GM12878 (cell line): ENCODE data around the gene FAM118A. TPM values are rescaled to one million over a fixed set of nuclear protein-coding genes. Genes with fewer than 3 reads are reported as not detected.

Experiments
- ATAC-seq: fragments of 200-7000 bp; cut with Tn5 transposase; 3 replicates; pipeline ENCODE4 v1.9.1; 2020; ENCODE audit warnings: mild to moderate bottlenecking, moderate library complexity
- BruUV-seq: library from RNA; stranded (reverse); fragments of 400-500 nt; replicated peaks from 2 replicates; lab custom pipeline; 2021; lab: Mats Ljungman, UMichigan
- CTCF ChIA-PET: fragments of 300-600 bp; sonication (Branson Sonifier 250); formaldehyde crosslinking; extraction: SDS; loops from one replicate; lab custom pipeline; 2021; ENCODE audit warnings: inconsistent platforms; lab: Yijun Ruan, JAX
- POLR2A ChIA-PET: fragments of 350-600 bp; formaldehyde crosslinking; extraction: SDS; loops from one replicate; lab custom pipeline; 2021; ENCODE audit warnings: inconsistent platforms; lab: Charles Lee
- RAD21 ChIA-PET: fragments of 300-600 bp; sonication (Branson Sonifier 250); formaldehyde crosslinking; loops from one replicate; lab custom pipeline; 2023; ENCODE audit warnings: antibody characterized with exemption; ENCODE audit not compliant: unreplicated experiment; lab: Charles Lee
- SMC1A ChIA-PET: fragments of 300-600 bp; sonication (Branson Sonifier 250); formaldehyde crosslinking; loops from one replicate; lab custom pipeline; 2023; ENCODE audit not compliant: unreplicated experiment, uncharacterized antibody; lab: Charles Lee
- DNase-seq: peaks from one replicate; pipeline ENCODE4 v3.0.0-alpha.2; 2011; ENCODE audit warnings: low read depth, low spot score
- FAIRE-seq: peaks from 3 replicates; lab custom pipeline; 2011; peaks lifted over from hg19 to GRCh38; lab: Jason Lieb, UNC
- H2AFZ ChIP-seq: 2 replicates; pipeline ENCODE4 v1.6.0; 2011; ENCODE audit warnings: low read depth, low read length, control low read depth; ENCODE audit not compliant: control insufficient read depth
- H3K27ac ChIP-seq: 2 replicates; pipeline ENCODE4 v1.5.1; 2011; ENCODE audit warnings: control low read depth; ENCODE audit not compliant: control insufficient read depth, insufficient read depth
- H3K27me3 ChIP-seq, 2 experiments: replicated peaks in 1 of 2; 2 replicates each; pipeline versions ENCODE4 v1.6.0 to v1.6.1; 2011; ENCODE audit warnings: low read length in 1 of 2; ENCODE audit not compliant: control insufficient read depth in 2 of 2, insufficient read depth in 2 of 2
- H3K36me3 ChIP-seq, 2 experiments: 2 replicates each; pipeline ENCODE4 v1.5.1; 2011; ENCODE audit warnings: low read length in 1 of 2; ENCODE audit not compliant: control insufficient read depth in 2 of 2, insufficient read depth in 2 of 2
- H3K4me1 ChIP-seq: 2 replicates; pipeline ENCODE4 v1.6.1; 2011; ENCODE audit warnings: mild to moderate bottlenecking, low read length, moderate library complexity, mixed read lengths; ENCODE audit not compliant: control insufficient read depth, insufficient read depth
- H3K4me2 ChIP-seq: 2 replicates; pipeline ENCODE4 v1.6.0; 2011; ENCODE audit warnings: control low read depth; ENCODE audit not compliant: control insufficient read depth, insufficient read depth
- H3K4me3 ChIP-seq: fragments of 200-600 bp; sonication (generic); 2 replicates; pipeline ENCODE4 v1.5.1; 2016
- H3K79me2 ChIP-seq: 2 replicates; pipeline ENCODE4 v1.6.0; 2011; ENCODE audit warnings: low read length; ENCODE audit not compliant: control insufficient read depth, insufficient read depth
- H3K9ac ChIP-seq: 2 replicates; pipeline ENCODE4 v1.8.0; 2011; ENCODE audit warnings: low read length, control low read depth, mixed read lengths; ENCODE audit not compliant: control insufficient read depth, insufficient read depth
- H3K9me3 ChIP-seq: replicated peaks from 3 replicates; pipeline ENCODE4 v1.5.1; 2011; ENCODE audit warnings: mild to moderate bottlenecking, low read length; ENCODE audit not compliant: control insufficient read depth, insufficient read depth
- H4K20me1 ChIP-seq: 2 replicates; pipeline ENCODE4 v1.6.0; 2011; ENCODE audit not compliant: control insufficient read depth, insufficient read depth
- BCL3 ChIP-seq: IDR thresholded peaks from 2 replicates; pipeline ENCODE4 v1.6.1; 2011; ENCODE audit warnings: borderline replicate concordance, low read depth, mild to moderate bottlenecking, moderate library complexity, low read length; ENCODE audit not compliant: insufficient read depth, poor library complexity, severe bottlenecking
- CREB1 ChIP-seq: IDR thresholded peaks from 2 replicates; pipeline ENCODE4 v1.6.1; 2012; ENCODE audit warnings: low read depth, mild to moderate bottlenecking, inconsistent platforms
- ELK1 ChIP-seq: IDR thresholded peaks from 2 replicates; pipeline ENCODE4 v1.6.1; 2012; ENCODE audit warnings: low read depth, low read length, improper control_type of control experiment
- GATAD2B ChIP-seq: fragments of 450-650 bp; conservative IDR thresholded peaks from 2 replicates; pipeline ENCODE4 v1.6.1; 2017; ENCODE audit warnings: low read depth, mild to moderate bottlenecking, moderate library complexity
- NRF1 ChIP-seq: conservative IDR thresholded peaks from 2 replicates; pipeline ENCODE4 v1.6.1; 2011; ENCODE audit warnings: mild to moderate bottlenecking, low read depth, low read length, improper control_type of control experiment
- SUZ12 ChIP-seq: fragments of 200-600 bp; sonication (generic); IDR thresholded peaks from one replicate; pipeline ENCODE4 v1.6.1; 2018; ENCODE audit warnings: antibody characterized with exemption, mild to moderate bottlenecking; ENCODE audit not compliant: unreplicated experiment
- ZNF622 ChIP-seq: fragments of 450-650 bp; IDR thresholded peaks from 2 replicates; pipeline ENCODE4 v1.6.1; 2017; ENCODE audit warnings: mild to moderate bottlenecking, inconsistent platforms
- WGBS: methylation state at CpG from one replicate; pipeline ENCODE4 v1.1.6; 2016; ENCODE audit warnings: low lambda C conversion rate; ENCODE audit not compliant: insufficient replicate concordance, insufficient coverage; ENCODE audit errors: missing lambda C conversion rate; 5-methylcytosine and 5-hydroxymethylcytosine counted together
- in situ Hi-C: fragments of 300-500 bp; cut with MboI; formaldehyde crosslinking; loops from 9 replicates; pipeline ENCODE4 v1.14.3; 2018; ENCODE audit warnings: mixed read lengths
- intact Hi-C: fragments of 100-400 bp; cut with micrococcal nuclease; formaldehyde crosslinking; loops from one replicate; pipeline ENCODE4 v1.14.2; 2022; ENCODE audit not compliant: unreplicated experiment
- polyA plus RNA-seq, 11 experiments: library from polyadenylated mRNA; depleted of rRNA in 4 of 11; unstranded in 6 of 11; stranded (reverse) in 5 of 11; fragments of >200 nt; fragmentation: Nextera tagmentation in 4 of 11; fragmentation: Illumina TruSeq in 1 of 11; extraction: Ambion mirVana in 4 of 11; extraction: Trizol in 1 of 11; gene quantifications; 1 replicate in 1 of 11; 2 replicates in 10 of 11; pipeline versions ENCODE4 v1.2.1 to v1.2.3, GENCODE V29; 2011 to 2016; ENCODE audit warnings: inconsistent platforms in 2 of 11, missing spikeins in 2 of 11, low read depth in 1 of 11
- total RNA-seq, 4 experiments: library from RNA; depleted of rRNA in 3 of 4; stranded (reverse); fragments of >200 nt in 3 of 4; fragmentation: Illumina TruSeq in 1 of 4; extraction: Trizol in 1 of 4; gene quantifications; 2 replicates each; pipeline versions ENCODE4 v1.2.1 to v1.2.3, GENCODE V29; 2013 to 2021

FAM118A gene
- total and polyA plus RNA-seq, 10 of the 15 experiments (the other 5 are each of a cell fraction or from before 2014, with no cell fraction given) = 17.4 to 332 (median 56.6) TPM

- Histone ChIP-seq H3K27ac (no peak overlapping the region), H2AFZ (no peak overlapping the region), H3K27me3 (no peaks in the 10 kb centered on the region; a peak in 1 of 4 replicates), H3K36me3 (no peaks in the 10 kb centered on the region), H3K9me3 (no peaks in the 10 kb centered on the region), H3K4me3 (no peak overlapping the region), H3K79me2 (no peaks in the 10 kb centered on the region), H3K4me1 (peaks cover 8% of the 10 kb centered on the region; the same call in 1 of the 2 replicates), H4K20me1 (no peaks in the 10 kb centered on the region), H3K9ac (no peak overlapping the region), H3K4me2 (no peak overlapping the region)
- BruUV-seq = no TSS peak
- no peak for TF ChIP-seq ELK1
- no peak for TF ChIP-seq ZNF622
- no peak for TF ChIP-seq CREB1
- TF ChIP-seq GATAD2B = no peak
- TF ChIP-seq BCL3 = no peak
- TF ChIP-seq NRF1 = no peak
- no peak for TF ChIP-seq SUZ12
- ChIA-PET CTCF (interaction anchor here (0.9 kb wide), 1 partner anchor 9 kb away, joined by 4 read pairs; no protein-coding TSS in a partner anchor), POLR2A (no interaction called here), SMC1A (no interaction called here), RAD21 (no interaction called here)
- intact Hi-C loops = loop anchor here (5.0 kb wide), 1 partner anchor 36 kb away; no protein-coding TSS in a partner anchor
- FAIRE-seq (no peak), DNase-seq (no peak), ATAC-seq (no peak)
- in situ Hi-C loops = no loop called here
- 34% methylated on average over 3 of the region's 3 CpGs for WGBS
Observed at GRCh38 chr22:45281010-45281409, 28.7 kb upstream of the FAM118A start.
